Renal pelvis (tissue), 12 donors: ENCODE results near the gene KDR. TPM values are rescaled to one million over a fixed set of nuclear protein-coding genes. Genes with fewer than 3 reads are reported as not detected.

ENCODE experiments used
- DNase-seq: peaks from one replicate; pipeline ENCODE4 v3.0.0-alpha.2; 2013
- long read RNA-seq, 16 experiments: transcript quantifications; one replicate each; lab custom pipeline, GENCODE V29; 2026
- polyA plus RNA-seq, 3 donors: library from polyadenylated mRNA; unstranded; fragments of 120-200 nt; gene quantifications; one replicate each; pipeline ENCODE4 v1.2.1, GENCODE V29; 2013; ENCODE audit not compliant: insufficient read length in 3 of 3

KDR gene
- 10 to 100 TPM; 51.9 to 60.2 (median 52.7) TPM for polyA plus RNA-seq
- long read RNA-seq, donor 1, full-length matches to known transcripts = 3 of 12 reads
- long read RNA-seq, donor 1, partial matches to known transcripts = 9 of 12 reads
- long read RNA-seq, donor 1, other reads (novel, unspliced or antisense) = 0 of 12 reads
- long read RNA-seq, donor 2, full-length matches to known transcripts = 3 of 16 reads
- long read RNA-seq, donor 2, partial matches to known transcripts = 13 of 16 reads
- long read RNA-seq, donor 2, other reads (novel, unspliced or antisense) = 0 of 16 reads
- long read RNA-seq, donor 3, full-length matches to known transcripts = 4 of 14 reads
- long read RNA-seq, donor 3, partial matches to known transcripts = 10 of 14 reads
- long read RNA-seq, donor 3, other reads (novel, unspliced or antisense) = 0 of 14 reads
- long read RNA-seq, donor 4, full-length matches to known transcripts = 1 of 8 reads
- long read RNA-seq, donor 4, partial matches to known transcripts = 7 of 8 reads
- long read RNA-seq, donor 4, other reads (novel, unspliced or antisense) = 0 of 8 reads
- long read RNA-seq, donor 5, full-length matches to known transcripts = 2 of 2 reads
- long read RNA-seq, donor 5, partial matches to known transcripts = 0 of 2 reads
- long read RNA-seq, donor 5, other reads (novel, unspliced or antisense) = 0 of 2 reads
- long read RNA-seq, donor 6, full-length matches to known transcripts = 2 of 21 reads
- long read RNA-seq, donor 6, partial matches to known transcripts = 19 of 21 reads
- long read RNA-seq, donor 6, other reads (novel, unspliced or antisense) = 0 of 21 reads
- long read RNA-seq, donor 7, full-length matches to known transcripts = 3 of 8 reads
- long read RNA-seq, donor 7, partial matches to known transcripts = 5 of 8 reads
- long read RNA-seq, donor 7, other reads (novel, unspliced or antisense) = 0 of 8 reads
- long read RNA-seq, donor 8, full-length matches to known transcripts = 1 of 1 reads
- long read RNA-seq, donor 8, partial matches to known transcripts = 0 of 1 reads
- long read RNA-seq, donor 8, other reads (novel, unspliced or antisense) = 0 of 1 reads
- long read RNA-seq, donor 9, full-length matches to known transcripts = 2 of 22 reads
- long read RNA-seq, donor 9, partial matches to known transcripts = 20 of 22 reads
- long read RNA-seq, donor 9, other reads (novel, unspliced or antisense) = 0 of 22 reads
- long read RNA-seq, donor 10, full-length matches to known transcripts = 1 of 30 reads
- long read RNA-seq, donor 10, partial matches to known transcripts = 29 of 30 reads
- long read RNA-seq, donor 10, other reads (novel, unspliced or antisense) = 0 of 30 reads
- long read RNA-seq, donor 11, full-length matches to known transcripts = 1 of 1 reads
- long read RNA-seq, donor 11, partial matches to known transcripts = 0 of 1 reads
- long read RNA-seq, donor 11, other reads (novel, unspliced or antisense) = 0 of 1 reads
- long read RNA-seq, donor 12, full-length matches to known transcripts = 4 of 17 reads
- long read RNA-seq, donor 12, partial matches to known transcripts = 13 of 17 reads
- long read RNA-seq, donor 12, other reads (novel, unspliced or antisense) = 0 of 17 reads
- long read RNA-seq, donor 13 = 0 reads
- long read RNA-seq, donor 14, full-length matches to known transcripts = 4 of 27 reads
- long read RNA-seq, donor 14, partial matches to known transcripts = 23 of 27 reads
- long read RNA-seq, donor 14, other reads (novel, unspliced or antisense) = 0 of 27 reads
- long read RNA-seq, donor 15, full-length matches to known transcripts = 1 of 7 reads
- long read RNA-seq, donor 15, partial matches to known transcripts = 6 of 7 reads
- long read RNA-seq, donor 15, other reads (novel, unspliced or antisense) = 0 of 7 reads
- long read RNA-seq, donor 16, full-length matches to known transcripts = 2 of 2 reads
- long read RNA-seq, donor 16, partial matches to known transcripts = 0 of 2 reads
- long read RNA-seq, donor 16, other reads (novel, unspliced or antisense) = 0 of 2 reads

DNA sequence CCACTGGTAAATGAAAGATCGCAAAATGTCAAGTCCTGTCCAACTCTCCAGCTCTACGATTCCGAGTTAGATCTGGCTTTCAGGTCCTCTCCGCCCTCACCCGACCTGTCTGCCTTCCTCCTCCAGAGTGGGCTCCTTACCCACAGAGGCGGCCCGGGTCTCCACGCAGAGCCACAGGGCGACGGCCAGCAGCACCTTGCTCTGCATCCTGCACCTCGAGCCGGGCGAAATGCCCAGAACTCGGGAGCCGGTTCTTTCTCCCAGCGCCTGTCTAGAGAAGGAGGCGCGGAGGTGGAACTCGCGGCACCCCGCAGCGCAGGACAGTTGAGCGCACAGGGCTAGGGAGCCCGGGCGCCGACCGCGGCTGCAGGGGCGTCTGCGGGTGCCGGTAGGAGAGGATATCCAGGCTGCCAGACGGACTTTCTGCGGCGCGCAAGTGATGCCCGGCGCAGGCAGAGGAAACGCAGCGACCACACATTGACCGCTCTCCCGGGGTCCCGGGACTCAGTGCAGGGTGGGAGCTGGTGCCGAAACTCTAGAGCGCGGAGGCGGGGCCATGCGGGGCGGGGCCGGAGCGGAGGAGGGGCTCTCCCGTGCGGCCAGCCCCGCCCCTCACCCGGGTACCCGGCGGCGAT, at the start of gene KDR:
Gene KDR, minus strand, starts transcription at position 509 of the 635 bp plus-strand sequence. Its CDS starts 302 bp downstream, at position 207.
- DNase-seq = peak; percentile 45

DNA sequence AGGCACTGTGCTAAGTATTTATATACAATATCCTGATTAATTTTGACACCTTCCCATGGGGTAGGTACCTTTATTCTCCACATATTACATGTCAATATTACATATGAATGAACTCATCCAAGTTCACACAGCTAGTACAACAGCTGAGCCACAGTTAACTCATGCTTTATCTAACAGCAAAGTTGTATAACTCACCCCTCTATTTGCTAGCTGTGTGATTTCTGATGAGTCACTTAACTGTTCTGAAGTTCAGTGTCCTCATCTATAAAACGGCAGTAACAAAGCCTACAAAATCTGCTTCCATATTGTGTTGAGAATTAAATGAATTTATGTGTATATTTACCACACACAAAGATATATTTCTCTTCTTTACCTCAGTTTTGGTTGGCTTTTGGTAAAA, 48.2 kb upstream of the KDR start:
- no peak for DNase-seq

DNA sequence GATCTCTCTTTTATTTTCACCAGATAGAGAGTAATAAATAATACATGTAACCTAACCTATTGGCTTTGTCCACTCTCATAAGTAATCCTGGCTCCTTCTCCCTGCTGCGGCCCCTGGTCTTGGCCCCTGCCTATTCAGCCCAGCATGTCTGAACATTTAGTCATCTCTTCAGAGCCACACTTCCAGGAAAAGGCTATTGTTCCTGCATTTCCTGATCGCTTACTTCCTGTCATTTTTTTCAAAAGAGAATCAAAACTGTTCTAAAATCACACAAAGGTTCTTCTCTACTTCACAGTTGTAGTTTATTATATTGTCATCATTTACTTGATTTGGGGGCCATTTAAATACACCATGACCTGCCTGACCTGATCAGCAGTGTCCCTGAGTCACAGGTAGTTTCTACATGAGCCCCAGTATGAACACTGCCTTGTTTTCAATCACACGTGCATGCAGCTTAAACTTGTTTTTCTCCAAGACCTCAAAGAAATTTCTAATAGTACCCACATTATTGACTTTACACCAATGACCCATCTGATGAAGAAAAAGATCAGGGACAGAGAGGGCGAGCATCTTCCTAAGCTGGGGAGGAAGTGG, 47.4 kb upstream of the KDR start:
- DNase-seq = no peak

DNA sequence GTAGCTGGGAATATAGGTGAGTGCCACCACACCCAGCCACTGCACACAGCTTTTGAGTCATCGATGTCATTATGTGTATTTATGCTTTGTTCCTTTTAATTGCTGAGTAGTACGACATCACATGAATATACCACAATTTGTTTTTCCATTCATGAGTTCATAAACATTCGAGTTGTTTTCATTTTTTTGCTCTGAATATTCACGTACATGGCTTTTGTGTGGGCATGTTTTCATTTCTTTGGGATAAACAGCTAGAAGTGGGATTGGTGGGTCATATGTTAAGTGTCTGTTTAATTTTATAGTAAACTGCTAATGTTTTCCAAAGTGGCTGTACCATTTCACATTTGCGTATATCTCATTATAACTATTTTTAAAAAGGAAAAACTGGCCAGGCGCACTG, 45.1 kb upstream of the KDR start:
- no peak for DNase-seq

DNA sequence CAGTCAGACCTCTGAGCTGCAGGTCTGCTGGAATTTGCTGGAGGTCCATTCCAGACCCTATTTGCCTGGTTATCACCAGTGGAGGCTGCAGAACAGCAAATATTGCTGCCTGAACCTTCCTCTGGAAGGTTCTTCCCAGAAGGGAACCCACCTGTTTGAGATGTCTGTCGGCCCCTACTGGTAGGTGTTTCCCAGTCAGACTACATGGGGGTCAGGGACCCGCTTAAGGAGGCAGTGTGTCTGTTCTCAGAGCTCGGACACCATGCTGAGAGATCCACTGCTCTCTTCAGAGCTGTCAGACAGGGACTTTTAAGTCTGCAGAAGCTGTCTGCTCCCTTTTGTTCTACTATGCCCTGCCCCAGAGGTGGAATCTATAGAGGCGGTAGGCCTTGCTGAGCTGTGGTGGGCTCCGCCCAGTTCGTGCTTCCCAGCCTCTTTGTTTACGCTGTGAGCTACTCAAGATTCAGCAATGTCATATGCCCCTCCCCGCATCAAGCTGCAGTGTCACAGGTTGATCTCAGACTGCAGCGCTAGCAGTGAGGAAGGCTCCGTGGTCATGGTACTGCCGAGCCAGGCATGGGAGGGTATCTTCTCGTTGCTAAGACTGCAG, 44.1 kb upstream of the KDR start:
- DNase-seq = no peak

DNA sequence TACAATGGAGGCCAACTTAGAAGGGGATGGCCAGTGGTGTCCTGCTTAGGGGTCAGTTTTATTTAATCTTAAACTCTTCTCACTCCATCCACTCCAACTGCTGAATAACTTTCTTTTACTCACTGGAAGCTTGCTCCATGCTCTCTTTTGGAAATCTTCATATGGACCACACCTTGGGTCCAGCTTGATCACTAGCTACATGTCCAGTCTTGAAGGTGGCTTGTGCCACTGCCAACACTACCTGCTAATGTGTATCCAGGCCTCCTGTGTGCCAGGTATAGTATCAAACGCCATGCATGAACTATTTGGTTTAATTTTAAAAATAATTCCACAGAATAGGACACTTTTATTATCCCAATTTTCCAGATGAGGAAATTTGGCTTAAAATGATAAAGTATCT, 37.0 kb upstream of the KDR start:
- no peak for DNase-seq

DNA sequence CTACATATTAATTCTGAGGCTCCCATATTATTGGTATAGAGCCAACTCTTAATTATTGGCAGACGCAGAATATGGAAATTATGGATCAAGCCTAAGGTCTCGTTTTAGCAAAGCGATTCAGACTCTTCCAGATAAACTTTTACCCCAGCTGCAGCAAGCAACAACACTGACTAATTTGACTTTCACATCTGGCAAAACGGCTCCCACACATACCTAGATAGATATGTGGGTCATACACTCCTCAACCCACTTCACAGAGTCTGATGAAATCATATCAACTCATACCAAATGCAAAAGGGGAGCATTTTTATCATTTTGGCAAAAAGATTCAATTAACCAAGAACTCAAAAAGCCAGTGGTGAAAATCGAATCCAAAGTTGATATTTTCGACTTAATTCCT, 36.3 kb upstream of the KDR start:
- DNase-seq = no peak

DNA sequence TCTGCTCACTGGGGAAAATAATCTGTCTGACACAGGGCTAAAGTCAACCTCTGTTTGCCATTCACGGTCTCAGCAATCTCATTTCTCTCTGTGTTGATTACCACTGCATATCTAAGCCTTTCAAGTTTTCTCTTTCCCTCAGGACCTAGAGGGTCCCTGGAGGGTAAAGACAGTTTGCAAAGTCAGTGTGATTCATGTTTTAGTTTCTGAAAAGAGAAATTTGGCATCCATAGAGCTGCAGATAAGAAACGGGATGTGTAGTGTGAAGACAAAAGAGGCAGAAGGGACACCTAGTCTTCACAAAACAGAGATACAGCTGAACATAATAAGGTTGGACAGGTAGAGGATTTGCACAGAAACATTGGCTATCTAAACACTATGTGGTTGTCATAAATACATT, 34.5 kb upstream of the KDR start:
- DNase-seq = no peak

DNA sequence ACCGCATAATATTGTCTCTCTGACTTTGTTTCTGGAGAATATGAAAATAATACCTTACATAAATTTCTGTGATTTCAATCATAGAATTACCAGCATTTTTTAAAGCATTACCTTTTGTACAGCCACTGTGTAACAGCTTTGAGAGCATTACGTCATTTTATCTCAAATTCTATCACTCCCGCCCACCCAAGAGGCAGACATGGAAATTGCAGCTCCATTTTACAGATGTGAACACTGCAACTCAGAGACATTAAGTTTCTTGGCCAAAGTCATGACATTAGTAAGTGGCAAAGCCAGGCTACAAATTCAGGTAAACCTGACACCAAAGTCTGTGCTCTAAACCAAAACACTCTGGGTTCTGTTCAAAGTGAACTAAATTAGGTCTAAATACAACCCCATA, 33.6 kb upstream of the KDR start:
- DNase-seq = no peak

DNA sequence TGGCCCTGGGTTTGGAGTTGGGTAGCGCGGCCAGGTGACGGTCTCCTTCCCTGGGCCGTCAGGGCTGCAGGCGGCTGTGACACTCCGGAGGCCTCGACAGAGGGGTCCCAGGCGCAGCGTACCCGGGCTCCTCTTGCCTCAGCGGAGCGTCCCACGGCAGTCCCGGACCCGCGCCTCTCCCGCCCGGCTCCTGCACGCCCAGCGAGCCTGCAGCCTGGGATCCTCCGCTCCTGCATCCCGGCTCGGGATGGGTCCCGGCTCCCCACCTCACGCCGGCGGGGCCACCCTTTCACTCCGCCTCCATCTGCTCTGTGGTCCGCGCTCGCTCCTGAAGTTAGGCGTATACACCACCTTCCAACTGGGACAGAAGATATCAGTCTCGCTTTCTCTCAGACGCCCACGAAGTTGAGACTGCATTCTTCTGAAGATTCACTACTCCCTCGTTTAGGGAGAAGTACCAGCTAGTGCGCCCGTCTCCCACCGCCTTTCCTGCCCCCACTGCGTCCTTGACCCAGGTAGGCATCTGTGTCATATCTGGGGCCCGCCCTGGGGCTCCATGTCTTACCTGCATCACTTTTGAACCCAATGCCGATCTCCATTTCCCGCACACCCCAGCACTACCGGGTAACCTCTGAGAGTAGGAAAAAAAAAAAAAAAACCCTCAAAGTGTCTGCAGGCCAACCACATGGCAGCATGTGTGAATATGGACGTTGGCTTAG, 32.3 kb upstream of the KDR start:
- no peak for DNase-seq

DNA sequence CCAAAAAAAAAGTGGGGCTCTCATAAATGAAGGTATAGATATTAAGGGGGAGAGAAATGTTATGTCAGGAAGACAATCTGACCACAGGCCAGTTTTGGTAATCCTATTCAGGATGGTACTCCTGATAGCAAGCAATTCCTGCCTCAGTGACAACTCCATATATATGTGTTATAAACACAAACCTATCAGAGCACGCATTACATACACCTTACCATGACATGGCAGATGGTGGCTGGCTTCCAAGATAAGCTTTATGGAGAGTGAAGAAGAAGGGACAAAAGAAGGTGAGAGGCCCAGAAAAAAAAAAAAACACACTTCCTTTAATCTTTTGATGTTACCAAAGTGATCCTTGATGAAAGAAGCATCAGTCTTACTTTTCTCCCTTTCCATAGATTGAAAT, 29.5 kb upstream of the KDR start:
- DNase-seq = no peak

DNA sequence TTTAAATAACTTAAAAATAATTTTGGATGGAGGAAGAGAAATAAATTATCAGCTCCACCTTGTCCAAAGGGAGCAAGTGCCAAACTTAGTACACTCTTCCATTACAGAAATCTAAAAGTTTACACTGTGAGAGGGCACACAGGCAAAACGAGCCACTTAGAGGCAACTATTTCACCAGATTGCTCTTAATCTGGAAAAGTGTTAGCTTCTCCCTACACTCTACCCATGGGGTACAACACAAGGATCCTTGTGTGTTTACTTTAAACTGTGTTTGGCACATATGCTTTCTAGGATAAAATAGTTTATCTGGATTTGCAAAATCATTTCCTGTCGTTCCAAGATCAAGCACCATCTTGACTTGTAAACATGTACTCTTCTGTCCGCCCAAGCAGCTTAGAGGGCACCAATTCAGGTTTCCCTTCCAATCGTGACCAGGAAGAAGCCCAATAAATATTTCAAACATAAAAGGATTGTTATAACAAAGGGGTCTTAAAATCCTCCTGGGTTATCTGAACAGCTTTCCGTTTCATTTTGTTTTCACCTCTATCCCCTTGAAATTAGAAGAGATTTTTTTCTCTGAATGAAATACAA, 29.0 kb upstream of the KDR start:
- DNase-seq = no peak

DNA sequence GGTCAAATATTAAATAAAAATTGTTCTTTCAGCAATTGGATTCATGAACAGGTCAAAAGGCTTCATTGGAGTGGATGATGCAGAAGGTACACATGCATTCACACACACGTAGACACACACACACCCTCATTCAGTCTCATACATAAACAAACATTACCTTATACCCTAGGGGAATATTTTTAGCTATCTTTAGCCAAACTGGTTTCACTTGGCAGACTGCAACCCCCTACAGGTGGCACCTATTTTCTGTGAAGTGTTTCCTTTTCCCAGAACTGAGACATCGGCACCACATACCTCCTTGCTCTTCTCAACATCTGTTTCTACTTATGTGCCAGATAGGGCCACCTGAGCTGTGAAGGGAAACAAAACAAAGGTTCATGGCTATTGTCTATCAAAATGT, 18.5 kb upstream of the KDR start:
- no peak for DNase-seq

DNA sequence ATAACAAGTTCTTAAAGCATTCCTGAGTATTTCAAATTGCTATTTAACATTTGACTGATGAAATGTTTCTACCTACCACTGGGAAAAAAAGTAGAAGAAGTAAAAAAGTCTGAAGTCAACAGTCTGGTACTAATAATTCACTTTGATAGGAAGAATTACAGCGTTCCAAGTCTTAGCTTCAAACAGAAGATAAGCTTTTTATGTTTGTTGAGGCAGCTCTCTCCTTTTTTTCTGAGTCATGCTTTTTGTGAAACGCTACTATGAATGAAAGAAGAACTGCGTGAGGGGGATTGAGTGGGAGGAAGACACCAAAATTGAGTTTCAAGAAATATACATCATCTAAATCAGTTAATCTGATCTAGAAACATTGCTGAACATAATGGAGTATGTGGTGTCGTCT, 13.0 kb upstream of the KDR start:
- no peak for DNase-seq

DNA sequence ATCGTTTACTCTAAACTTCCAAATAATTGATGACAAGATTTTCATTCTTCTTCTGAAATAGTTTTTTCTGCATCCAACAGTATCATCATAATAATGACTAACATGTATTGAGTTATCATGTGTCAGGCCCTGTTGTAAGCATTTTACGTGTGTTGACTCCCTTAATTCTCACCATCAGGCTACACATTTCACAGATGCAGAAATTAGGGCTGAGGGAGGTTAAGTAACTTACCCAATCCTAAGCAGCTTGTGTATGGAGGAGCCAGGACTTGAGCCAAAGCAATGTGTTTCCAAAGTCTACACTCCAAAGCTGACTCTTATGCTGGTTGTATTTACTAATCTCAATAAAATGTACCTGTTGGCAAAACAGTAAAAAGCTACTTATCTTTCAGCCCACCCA, 11.2 kb upstream of the KDR start:
- no peak for DNase-seq

DNA sequence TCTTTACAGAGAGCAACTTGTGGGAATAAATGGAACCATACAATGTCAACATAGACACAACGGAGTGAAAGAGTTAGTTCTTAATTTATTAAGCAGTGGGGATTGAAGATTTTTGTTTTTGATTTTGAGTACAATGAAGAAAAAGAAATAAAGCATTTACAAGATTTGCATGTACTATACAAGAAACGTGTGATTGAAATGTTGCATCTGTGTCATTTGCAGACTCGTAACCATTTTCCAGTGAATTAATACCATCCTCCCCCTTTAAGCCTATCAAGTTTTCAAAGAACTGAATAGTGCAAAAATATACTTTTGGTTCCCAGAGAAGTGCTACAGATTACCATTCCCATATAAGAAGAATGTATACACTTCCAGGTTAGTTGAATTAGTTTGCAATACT, 8.6 kb upstream of the KDR start:
- DNase-seq = no peak

DNA sequence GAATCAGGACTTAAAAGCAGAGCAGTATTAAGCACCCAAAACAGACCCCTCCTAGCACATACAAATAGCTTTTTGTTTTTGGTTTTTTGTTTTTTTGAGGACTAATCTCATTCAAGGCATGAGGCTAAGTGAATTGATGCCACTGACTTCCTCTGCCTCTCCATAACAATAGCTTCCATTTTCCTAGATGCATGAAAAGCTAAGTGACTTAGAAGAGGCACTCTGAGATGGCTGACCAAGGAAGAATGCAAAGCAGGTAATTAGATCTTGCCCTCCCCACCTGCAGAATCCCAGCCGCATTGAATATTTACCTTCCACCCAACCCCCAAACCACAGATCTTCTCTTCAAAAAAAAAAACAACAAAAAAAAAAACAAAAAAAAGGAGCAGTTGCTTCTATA, 7.4 kb upstream of the KDR start:
- DNase-seq = no peak

DNA sequence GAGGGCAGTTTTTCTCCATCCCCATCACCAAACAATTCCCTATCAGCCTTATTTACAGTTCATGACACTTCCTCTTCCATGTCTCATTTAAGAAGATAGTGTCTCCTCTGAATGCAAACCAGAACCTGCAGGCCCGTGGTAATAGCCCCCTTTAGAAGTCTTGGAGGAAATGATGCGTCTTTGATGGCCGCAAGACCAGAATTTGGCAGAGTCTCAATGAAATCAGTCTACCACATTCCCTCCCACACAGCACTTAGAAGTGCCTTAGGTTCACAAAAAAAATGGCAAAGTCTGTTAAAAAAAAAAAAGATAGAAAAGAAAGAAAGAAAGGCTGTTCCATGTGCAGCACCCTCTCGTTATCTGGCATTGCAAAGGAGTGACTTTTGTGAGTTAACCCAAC, 2.1 kb upstream of the KDR start:
- DNase-seq = no peak
